B cell (primary cell): ENCODE data around the gene MRPS27. TPM values are rescaled to one million over a fixed set of nuclear protein-coding genes. Genes with fewer than 3 reads are reported as not detected.

Source experiments
- ATAC-seq: fragments of 200-7000 bp; cut with Tn5 transposase; one replicate; pipeline ENCODE4 v1.10.0; 2021; ENCODE audit warnings: low read depth, mild to moderate bottlenecking, moderate number of reproducible peaks, moderate library complexity
- CTCF ChIA-PET: fragments of 350-600 bp; sonication (Branson Sonifier 250); formaldehyde crosslinking; loops from one replicate; lab custom pipeline; 2021; ENCODE audit warnings: antibody characterized with exemption, inconsistent platforms; lab: Charles Lee
- POLR2A ChIA-PET: fragments of 350-600 bp; sonication (Branson Sonifier 250); formaldehyde crosslinking; loops from one replicate; lab custom pipeline; 2021; ENCODE audit warnings: antibody characterized with exemption; lab: Charles Lee
- DNase-seq: peaks from one replicate; pipeline ENCODE4 v3.0.0; 2013
- H2AFZ ChIP-seq: 2 replicates; pipeline ENCODE4 v1.6.1; 2012; ENCODE audit warnings: mild to moderate bottlenecking, low read depth, low read length; ENCODE audit not compliant: insufficient read depth, poor library complexity, severe bottlenecking
- H3K27ac ChIP-seq, 2 donors: 1 replicate in 1 of 2; 2 replicates in 1 of 2; pipeline ENCODE4 v1.5.1; 2012 to 2013; ENCODE audit warnings: low read length in 2 of 2, mild to moderate bottlenecking in 2 of 2, moderate library complexity in 1 of 2
- H3K27me3 ChIP-seq, 4 experiments: fragments of 200-600 bp in 1 of 4; sonication (generic) in 1 of 4; replicated peaks in 1 of 4; 1 replicate in 2 of 4; 2 replicates in 2 of 4; pipeline versions ENCODE4 v1.6.1 to v1.7.0; 2013 to 2016; ENCODE audit warnings: low read length in 3 of 4, mild to moderate bottlenecking in 2 of 4, mixed read lengths in 1 of 4, moderate library complexity in 1 of 4; ENCODE audit not compliant: insufficient read depth in 4 of 4, control insufficient read depth in 3 of 4; ENCODE audit errors: control extremely low read depth in 1 of 4
- H3K36me3 ChIP-seq, 2 experiments: replicated peaks in 1 of 2; 1 replicate in 1 of 2; 2 replicates in 1 of 2; pipeline versions ENCODE4 v1.6.1 to v1.7.1; 2013; ENCODE audit warnings: low read length in 1 of 2; ENCODE audit not compliant: insufficient read depth in 2 of 2, control insufficient read depth in 1 of 2; ENCODE audit errors: control extremely low read depth in 1 of 2, extremely low read depth in 1 of 2
- H3K4me1 ChIP-seq, 2 donors: fragments of 200-600 bp in 1 of 2; sonication (generic) in 1 of 2; 1 replicate in 1 of 2; 2 replicates in 1 of 2; pipeline versions ENCODE4 v1.5.1 to v1.6.1; 2013 to 2017; ENCODE audit warnings: low read length in 2 of 2; ENCODE audit not compliant: control insufficient read depth in 2 of 2, insufficient read depth in 2 of 2
- H3K4me2 ChIP-seq: replicated peaks from 2 replicates; pipeline ENCODE3; 2012; ENCODE audit warnings: mild to moderate bottlenecking, low read depth, low read length; ENCODE audit not compliant: poor library complexity, severe bottlenecking
- H3K4me3 ChIP-seq, 5 experiments: fragments of 200-600 bp in 1 of 5; sonication (generic) in 1 of 5; 1 replicate in 3 of 5; 2 replicates in 2 of 5; pipeline versions ENCODE4 v1.5.1 to v1.7.0; 2011 to 2016; ENCODE audit warnings: low read length in 4 of 5, mild to moderate bottlenecking in 4 of 5, low read depth in 2 of 5, control low read depth in 1 of 5, moderate library complexity in 1 of 5; ENCODE audit not compliant: insufficient read depth in 1 of 5; ENCODE audit errors: control extremely low read depth in 1 of 5, extremely low read depth in 1 of 5
- H3K79me2 ChIP-seq: fragments of 200-600 bp; sonication (generic); one replicate; pipeline ENCODE4 v1.6.0; 2016; ENCODE audit warnings: low read length; ENCODE audit not compliant: control insufficient read depth, insufficient read depth
- H3K9ac ChIP-seq: fragments of 200-600 bp; sonication (generic); 2 replicates; pipeline ENCODE4 v1.6.1; 2017; ENCODE audit warnings: mild to moderate bottlenecking, low read length, moderate library complexity
- H3K9me3 ChIP-seq, 3 donors: one replicate each; pipeline versions ENCODE4 v1.6.1 to v1.7.1; 2013; ENCODE audit warnings: low read length in 2 of 3; ENCODE audit not compliant: control insufficient read depth in 2 of 3, insufficient read depth in 1 of 3; ENCODE audit errors: control extremely low read depth in 1 of 3
- H4K20me1 ChIP-seq: 2 replicates; pipeline ENCODE4 v1.6.0; 2012; ENCODE audit warnings: mild to moderate bottlenecking, low read length; ENCODE audit not compliant: insufficient read depth, control insufficient read depth, poor library complexity, severe bottlenecking
- H3K27ac Mint-ChIP-seq: one replicate; pipeline ENCODE4 v1.8.0; 2021; ENCODE audit warnings: mixed read lengths
- H3K27me3 Mint-ChIP-seq: one replicate; pipeline ENCODE4 v1.8.0; 2021; ENCODE audit warnings: mixed read lengths
- H3K4me1 Mint-ChIP-seq: one replicate; pipeline ENCODE4 v1.8.0; 2021; ENCODE audit warnings: mixed read lengths
- H3K4me3 Mint-ChIP-seq: one replicate; pipeline ENCODE4 v1.8.0; 2021; ENCODE audit warnings: mixed read lengths
- H3K9me3 Mint-ChIP-seq: one replicate; pipeline ENCODE4 v1.8.0; 2022; ENCODE audit warnings: mixed read lengths; ENCODE audit not compliant: insufficient read depth
- EZH2 ChIP-seq: IDR thresholded peaks from 2 replicates; pipeline ENCODE4 v1.6.1; 2012; ENCODE audit warnings: borderline replicate concordance, low read depth, mild to moderate bottlenecking, moderate library complexity, low read length; ENCODE audit not compliant: insufficient read depth, poor library complexity, severe bottlenecking
- WGBS: methylation state at CpG from one replicate; pipeline ENCODE4 v1.1.5; 2013; ENCODE audit warnings: missing lambda C conversion rate; ENCODE audit not compliant: insufficient coverage; 5-methylcytosine and 5-hydroxymethylcytosine counted together
- intact Hi-C: fragments of 100-400 bp; cut with micrococcal nuclease; formaldehyde crosslinking; loops from one replicate; pipeline ENCODE4 v1.10.0; 2022
- polyA plus RNA-seq: library from polyadenylated mRNA; depleted of rRNA; stranded (reverse); fragments of >200 nt; gene quantifications from 2 replicates; pipeline ENCODE4 v1.2.3, GENCODE V29; 2012
- total RNA-seq, 2 donors: library from RNA; stranded (reverse); fragments of 120-200 nt in 1 of 2; gene quantifications; 1 replicate in 1 of 2; 2 replicates in 1 of 2; pipeline versions ENCODE4 v1.2.3 to v1.2.4, GENCODE V29; 2013 to 2022
- TF ChIP-seq, protein P1 (sequence below): fragments of 200-600 bp; IDR thresholded peaks from one replicate; pipeline ENCODE4 v1.8.0; 2022; ENCODE audit warnings: antibody characterized with exemption, mild to moderate bottlenecking

The MRPS27 gene
- total and polyA plus RNA-seq, 2 donors (not counting 1 experiment from before 2014, with no cell fraction given): 33.4 to 58.3 TPM

DNA sequence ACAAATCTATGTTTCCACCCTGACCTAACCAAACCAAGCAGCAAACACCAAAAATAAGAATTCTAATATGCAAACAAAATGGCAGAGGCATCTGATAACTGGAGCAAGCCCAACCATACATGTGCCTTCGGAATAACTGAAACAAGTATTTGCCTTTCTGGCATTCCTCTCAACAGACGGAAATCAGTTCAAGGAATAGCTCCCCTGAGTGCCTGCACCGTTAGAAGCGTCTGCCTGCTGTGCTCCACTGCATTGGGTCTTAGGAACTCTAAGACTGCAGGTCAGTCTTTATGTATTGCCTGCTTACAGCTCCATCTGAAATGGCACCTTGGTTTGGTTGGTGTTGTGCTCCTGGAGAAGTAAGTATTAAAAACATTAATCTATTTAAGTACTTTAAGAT lies 98.5 kb downstream of the MRPS27 start:
- H3K27me3 ChIP-seq: no peaks in the 10 kb centered on the region
- ChIA-PET POLR2A (no interaction called here), CTCF (no interaction called here)
- H3K4me2 ChIP-seq: no peak overlapping the region
- H3K27ac ChIP-seq: no peak overlapping the region
- peaks cover 3 to 89% of the 10 kb centered on the region in 2 experiments for H3K36me3 ChIP-seq
- no peaks in the 10 kb centered on the region for H3K79me2 ChIP-seq
- Mint-ChIP-seq H3K4me1 (no peaks in the 10 kb centered on the region), H3K27me3 (no peaks in the 10 kb centered on the region), H3K9me3 (no peaks in the 10 kb centered on the region), H3K4me3 (no peak overlapping the region), H3K27ac (no peak overlapping the region)
- no peak overlapping the region for H3K9ac ChIP-seq
- no peak for ATAC-seq
- TF ChIP-seq, protein P1, sequence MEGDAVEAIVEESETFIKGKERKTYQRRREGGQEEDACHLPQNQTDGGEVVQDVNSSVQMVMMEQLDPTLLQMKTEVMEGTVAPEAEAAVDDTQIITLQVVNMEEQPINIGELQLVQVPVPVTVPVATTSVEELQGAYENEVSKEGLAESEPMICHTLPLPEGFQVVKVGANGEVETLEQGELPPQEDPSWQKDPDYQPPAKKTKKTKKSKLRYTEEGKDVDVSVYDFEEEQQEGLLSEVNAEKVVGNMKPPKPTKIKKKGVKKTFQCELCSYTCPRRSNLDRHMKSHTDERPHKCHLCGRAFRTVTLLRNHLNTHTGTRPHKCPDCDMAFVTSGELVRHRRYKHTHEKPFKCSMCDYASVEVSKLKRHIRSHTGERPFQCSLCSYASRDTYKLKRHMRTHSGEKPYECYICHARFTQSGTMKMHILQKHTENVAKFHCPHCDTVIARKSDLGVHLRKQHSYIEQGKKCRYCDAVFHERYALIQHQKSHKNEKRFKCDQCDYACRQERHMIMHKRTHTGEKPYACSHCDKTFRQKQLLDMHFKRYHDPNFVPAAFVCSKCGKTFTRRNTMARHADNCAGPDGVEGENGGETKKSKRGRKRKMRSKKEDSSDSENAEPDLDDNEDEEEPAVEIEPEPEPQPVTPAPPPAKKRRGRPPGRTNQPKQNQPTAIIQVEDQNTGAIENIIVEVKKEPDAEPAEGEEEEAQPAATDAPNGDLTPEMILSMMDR: no peak
- TF ChIP-seq EZH2: no peak
- no peak overlapping the region for H3K4me3 ChIP-seq
- no peak for DNase-seq
- no peaks in the 10 kb centered on the region for H3K4me1 ChIP-seq
- H2AFZ ChIP-seq: no peak overlapping the region
- H4K20me1 ChIP-seq: no peaks in the 10 kb centered on the region
- intact Hi-C loops: no loop called here
- no peaks in the 10 kb centered on the region for H3K9me3 ChIP-seq
- 97% methylated on average over 4 of the region's 4 CpGs for WGBS

DNA sequence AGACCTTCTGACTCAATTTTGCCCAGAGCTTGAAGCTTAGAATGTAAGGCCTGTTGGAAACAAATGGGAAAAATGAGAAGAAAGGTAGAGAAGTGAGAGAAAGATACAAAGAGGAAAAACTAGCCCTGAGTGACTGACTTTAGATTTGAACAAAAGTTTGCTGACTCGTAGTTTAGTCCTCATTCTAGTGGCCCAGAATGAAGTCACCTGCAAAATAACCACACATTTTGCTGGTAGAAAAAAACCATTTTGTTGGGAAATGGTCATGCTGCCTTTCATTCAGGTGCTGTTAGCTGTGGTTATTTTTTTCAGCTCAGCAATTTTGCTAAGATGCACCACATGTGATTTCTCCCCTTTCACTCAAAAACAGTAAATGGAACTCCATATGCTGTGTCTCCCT lies 98.9 kb downstream of the MRPS27 start:
- Histone ChIP-seq H3K27me3 (no peaks in the 10 kb centered on the region), H3K36me3 (peaks cover 1 to 85% of the 10 kb centered on the region in 2 experiments), H3K79me2 (no peaks in the 10 kb centered on the region), H4K20me1 (no peaks in the 10 kb centered on the region), H2AFZ (no peak overlapping the region), H3K9ac (no peak overlapping the region), H3K9me3 (no peaks in the 10 kb centered on the region), H3K4me3 (no peak overlapping the region), H3K4me1 (no peaks in the 10 kb centered on the region), H3K27ac (no peak overlapping the region), H3K4me2 (no peak overlapping the region)
- ATAC-seq (no peak), DNase-seq (no peak)
- no peaks in the 10 kb centered on the region for H3K27me3 Mint-ChIP-seq
- intact Hi-C loops: no loop called here
- TF ChIP-seq EZH2: no peak
- TF ChIP-seq, protein P1: no peak
- ChIA-PET POLR2A (no interaction called here), CTCF (no interaction called here)
- H3K9me3 Mint-ChIP-seq: no peaks in the 10 kb centered on the region
- H3K4me3 Mint-ChIP-seq: no peak overlapping the region
- 80% methylated on average over 1 of the region's 1 CpG for WGBS
- no peaks in the 10 kb centered on the region for H3K4me1 Mint-ChIP-seq
- no peak overlapping the region for H3K27ac Mint-ChIP-seq
